Measurements from ENCODE around the gene PACSIN1.

GRCh38 chr6:34525431-34526175 lies 59.7 kb downstream of the PACSIN1 start:
- TF ChIP-seq SP1 (IDR thresholded peaks at IDR 0.05) (no peak), CTBP1 (IDR thresholded peaks at IDR 0.05; ENCODE audit: borderline replicate concordance) (no peak), FOXM1 (IDR thresholded peaks at IDR 0.05; ENCODE audit: borderline replicate concordance) (no peak)
